Measurements from ENCODE around the gene EML1.

EML1 gene

DNA sequence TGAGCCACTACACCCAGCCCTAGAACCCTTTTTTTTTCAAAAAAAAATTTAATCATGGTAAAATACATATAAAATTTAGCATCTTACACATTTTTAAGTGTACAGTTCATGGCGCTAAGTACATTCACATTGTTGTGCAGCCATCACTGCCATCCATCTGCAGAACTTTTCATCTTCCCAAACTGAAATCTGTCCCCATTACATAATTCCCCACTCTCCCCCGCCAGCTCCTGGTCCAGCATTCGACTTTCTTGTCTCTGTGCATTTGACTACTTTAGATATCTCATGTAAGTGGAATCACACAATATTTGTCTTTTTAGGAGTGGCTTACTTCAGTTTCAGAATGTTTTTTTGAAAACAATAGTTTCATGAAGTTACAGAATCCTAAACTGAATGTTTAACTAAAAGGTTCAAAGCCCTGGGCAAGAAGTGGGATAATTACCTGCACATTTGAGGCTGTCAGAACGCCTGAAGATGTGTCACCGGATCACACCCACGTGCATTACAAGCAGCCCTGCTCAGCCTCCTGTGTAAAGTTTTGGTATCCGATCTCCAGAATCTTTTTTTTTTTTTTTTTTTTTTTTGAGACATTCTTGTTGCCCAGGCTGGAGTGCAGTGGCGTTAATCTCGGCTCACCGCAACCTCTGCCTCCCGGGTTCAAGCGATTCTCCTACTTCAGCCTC, 12.7 kb downstream of the EML1 start:
- no peak for DNase-seq

DNA sequence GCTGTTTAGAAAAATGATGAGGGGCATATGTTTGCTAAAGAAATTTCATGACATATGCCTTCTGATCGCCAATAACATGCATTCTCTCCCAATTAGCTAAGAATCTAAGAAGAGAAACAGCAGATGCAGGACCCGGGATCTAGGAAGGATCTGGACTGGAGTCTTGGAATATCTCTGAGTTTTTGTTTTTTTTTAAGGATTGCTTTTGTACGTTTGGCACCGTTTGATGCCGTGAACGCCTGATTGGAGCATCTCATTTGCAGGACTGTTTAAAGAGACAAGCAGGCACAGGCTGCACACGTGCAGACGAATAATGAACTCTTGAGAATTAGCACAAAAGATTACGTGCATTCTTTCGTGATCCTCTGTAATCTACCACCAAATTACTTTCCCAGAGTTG, 13.6 kb downstream of the EML1 start:
- no peak for DNase-seq

DNA sequence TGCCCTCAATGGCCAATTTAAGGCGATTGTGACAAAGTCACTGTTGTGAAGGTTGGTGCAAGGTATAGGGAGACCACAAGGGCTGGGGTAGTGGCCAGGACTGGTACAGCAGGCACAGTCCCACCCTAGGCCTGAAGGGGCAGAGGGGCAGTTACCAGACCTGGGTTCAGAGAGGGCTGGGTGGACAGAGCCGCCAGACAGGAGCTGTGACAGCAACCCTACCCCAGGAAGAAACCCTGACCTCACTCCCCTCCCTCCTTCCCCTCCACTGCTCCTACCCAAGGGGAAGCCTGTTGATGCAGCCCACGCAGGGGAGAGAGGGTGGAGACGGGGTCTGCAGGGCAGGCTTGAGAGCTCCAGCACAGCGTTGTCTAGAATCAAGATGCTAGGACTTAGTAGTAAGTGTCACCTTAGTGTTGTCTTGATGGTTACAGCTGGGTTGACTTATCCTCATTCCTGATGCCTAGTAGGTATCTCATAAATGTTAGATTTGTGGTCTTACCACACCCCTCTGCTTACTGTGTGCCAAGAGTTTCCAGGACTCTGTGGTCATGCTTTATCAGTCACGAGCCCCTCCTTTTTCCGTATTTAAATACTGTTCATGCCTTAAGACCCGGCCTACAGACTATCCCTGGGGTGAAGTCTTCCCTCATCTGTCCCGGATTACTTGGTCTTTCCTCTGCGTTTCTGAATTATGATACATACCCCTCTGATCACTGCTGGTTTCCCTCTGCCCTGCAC, 14.4 kb downstream of the EML1 start:
- DNase-seq: no peak

DNA sequence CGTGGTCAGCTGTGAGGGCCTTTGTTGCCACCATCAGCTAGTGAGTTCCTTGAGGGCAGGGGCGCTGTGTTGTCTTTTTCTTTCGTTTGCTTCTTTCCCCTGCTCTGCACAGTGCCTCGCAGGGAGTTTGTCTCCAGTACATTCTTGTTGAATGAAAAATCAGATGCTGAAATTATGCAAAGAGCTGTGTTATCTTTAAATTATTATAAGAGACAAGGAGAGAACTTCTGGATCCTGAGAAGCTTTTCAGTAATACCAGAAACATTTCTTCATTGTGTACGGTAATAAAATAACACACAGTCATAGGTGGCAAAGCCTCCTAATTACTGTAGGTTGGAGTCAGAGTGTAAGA, 14.9 kb downstream of the EML1 start:
- DNase-seq: no peak

DNA sequence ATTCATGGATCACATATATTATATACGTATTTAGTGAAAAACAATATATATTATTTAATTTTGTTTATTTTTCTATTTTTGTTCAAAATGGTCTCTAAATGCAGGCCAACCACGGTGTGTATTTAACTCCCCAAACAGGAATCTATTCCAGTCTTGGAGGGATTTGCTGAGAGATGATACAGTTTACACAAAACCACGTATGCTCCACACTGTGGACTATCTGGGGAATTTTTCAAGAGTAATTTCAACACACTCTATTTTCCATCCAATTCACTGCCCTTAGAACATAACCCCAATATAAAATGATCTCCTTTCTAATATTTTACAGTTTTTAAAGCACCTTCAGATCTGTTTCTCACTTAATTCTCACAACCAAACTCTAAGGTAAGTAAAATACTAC, 15.3 kb downstream of the EML1 start:
- no peak for DNase-seq

DNA sequence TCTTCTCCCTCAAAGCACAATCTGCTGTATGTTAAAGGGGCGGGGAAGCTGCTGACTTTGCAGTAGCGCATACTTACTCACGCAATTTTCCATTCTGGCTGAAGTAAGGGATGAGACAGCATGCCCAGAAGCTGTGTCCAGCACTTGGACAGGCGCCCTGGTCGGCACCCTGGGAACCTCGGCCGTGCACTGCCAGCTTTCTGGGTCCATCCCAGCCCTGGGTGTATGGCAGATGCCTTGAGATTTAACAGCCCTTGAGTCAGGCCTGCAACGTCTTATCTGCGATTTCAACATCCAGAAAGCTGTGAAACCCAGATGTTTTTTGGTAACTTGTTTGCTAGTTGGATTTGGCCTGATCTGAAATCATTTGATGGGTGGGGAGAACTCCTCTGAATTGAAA, 16.1 kb downstream of the EML1 start:
- DNase-seq: no peak

DNA sequence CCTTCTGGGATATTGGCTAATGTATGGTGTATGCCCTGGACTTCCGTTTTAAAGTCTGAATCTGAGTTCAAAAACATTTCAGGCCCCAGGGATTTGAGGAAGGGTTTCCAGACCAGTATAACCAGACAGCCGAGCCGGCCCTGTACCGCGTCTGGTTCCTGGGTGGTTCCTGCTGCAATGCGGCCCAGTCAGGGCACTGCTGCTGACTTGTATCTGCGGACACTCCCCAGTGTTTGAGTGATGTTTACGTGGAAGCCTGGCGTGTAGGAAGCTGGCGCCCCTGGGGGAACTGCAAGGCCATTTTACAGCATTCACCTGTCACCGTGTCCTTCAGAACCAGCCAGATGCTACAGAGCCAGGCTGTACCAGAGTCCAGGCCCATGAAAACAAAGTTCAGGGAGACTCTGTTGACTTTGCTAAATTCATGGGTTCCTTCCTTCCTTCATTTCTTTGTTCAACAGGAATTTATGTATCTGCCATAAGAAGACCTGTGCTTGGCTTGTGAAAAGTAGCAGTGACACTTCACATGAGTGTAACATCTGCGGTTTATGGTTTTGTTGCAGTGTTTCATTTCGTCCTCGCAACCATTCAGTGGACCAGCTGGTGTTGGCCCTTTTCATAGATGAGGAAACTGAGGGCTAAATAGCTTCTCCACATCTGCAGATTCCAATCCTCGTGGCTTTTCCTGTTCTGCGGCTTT, 16.8 kb downstream of the EML1 start:
- DNase-seq: no peak

DNA sequence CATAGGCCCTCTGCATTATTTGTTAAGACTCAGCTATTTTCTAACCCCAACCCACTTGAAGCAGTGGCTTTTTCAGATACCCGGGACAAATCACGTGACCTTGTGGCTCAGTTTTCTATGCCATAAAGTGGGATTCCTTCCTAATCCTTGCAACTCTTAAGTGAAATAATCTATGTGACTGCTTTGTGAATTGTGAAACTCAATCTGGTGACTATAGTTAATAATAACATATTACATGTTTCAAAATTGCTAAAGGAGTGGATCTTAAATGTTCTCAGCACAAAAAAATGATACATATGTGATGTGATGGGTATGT, 17.3 kb downstream of the EML1 start:
- no peak for DNase-seq

DNA sequence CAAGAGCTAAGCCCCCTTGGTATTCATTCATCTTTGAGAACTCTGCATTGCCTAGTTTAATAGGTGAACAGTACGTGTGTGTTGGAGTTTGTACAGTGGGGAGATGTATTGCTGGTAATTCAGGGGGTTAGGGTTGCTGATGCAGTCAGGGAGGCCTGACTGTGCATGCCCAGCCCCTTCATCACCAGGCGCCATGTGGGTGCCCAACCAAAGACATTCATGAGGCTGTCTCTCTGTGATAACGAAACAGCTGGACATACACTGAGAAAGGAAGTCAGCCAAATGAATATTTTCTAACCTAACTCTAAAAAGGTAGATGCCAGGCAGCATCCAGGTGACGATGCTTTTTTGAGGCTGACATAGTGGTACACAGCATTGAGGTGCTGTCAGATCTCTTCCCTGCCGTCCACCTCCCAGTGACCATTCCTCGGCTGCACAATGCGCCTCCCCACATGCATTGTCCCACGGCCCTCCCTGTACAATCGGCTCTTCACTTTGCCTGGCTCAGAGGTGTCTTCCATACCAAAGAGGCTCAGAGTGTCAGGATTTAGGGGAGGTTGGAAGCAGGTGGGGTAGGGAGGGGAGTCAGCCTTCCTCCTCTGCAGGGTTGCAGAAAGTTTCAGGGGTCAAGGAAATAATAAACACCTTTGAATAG, 19.0 kb downstream of the EML1 start:
- DNase-seq: no peak

DNA sequence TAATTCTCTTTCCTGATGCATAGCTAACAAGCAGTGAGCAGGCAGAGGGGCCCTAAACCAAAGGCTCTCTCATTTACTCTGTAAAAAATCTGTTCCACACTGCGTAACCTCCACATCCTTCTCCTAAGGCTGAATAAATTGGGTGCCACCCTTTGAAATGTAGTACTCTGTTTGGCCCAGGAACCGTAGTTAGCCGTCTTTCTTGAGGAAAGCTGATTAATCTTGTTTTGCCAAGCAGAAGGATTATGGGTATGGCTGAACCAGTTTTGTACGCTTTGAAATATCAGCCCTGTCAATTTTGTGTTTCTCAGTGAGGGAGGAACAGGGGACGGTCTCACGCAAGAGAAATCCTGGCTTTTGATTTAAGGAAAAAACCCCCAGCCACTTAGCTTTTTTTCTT, 19.7 kb downstream of the EML1 start:
- DNase-seq: no peak

DNA sequence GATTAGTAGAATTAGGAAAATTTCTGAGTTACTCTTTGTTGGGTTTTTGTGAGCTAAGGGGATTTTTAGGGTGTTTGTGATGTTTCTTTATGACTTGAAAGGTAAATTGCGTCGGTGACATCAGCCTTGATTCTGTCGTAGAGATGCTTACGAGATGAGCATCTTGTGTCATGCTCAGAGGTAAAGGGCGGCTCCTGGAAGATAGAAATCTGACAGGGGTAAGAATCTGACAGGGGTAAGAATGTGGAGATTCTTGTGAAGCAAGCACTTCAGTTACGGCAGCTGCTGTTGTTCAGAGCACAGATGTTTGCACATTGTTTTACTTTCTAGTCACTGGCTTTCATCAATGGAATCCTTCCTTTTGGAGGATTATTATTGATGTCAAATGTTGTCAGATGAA, 22.5 kb downstream of the EML1 start:
- no peak for DNase-seq

DNA sequence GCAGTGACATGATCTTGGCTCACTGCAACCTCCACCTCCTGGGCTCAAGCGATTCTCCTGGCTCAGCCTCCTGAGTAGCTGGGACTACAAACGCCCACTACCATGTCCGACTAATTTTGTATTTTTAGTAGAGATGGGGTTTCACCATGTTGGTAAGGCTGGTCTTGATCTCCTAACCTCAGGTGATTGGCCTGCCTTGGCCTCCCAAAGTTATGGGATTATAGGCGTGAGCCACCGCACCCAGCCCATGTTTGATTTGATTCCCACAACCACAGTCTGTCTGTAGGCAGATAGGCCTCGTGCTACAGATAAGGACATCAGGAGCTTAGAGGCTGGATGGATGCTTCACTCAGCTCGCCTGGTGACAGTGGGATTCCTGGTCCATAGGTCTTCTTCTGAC, 23.0 kb downstream of the EML1 start:
- DNase-seq: no peak

DNA sequence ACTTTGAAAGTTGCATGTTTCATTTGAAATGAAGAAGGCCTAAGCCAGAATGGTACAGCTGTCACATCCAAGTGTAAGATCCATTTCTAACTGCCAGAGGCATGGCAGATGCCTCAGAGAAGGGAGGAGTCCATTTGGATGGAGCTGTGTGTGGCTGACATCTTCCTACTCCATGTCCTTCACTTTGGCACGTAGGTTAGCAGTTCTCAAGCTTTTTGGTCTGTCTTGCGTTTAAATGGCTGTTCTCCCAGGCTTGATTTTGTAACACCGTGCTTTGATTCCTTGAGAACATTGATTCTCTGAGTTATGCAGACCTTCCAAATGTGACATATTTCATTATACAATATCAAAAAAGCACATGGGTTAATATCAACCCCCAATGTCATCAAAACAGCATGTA, 23.4 kb downstream of the EML1 start:
- no peak for DNase-seq

DNA sequence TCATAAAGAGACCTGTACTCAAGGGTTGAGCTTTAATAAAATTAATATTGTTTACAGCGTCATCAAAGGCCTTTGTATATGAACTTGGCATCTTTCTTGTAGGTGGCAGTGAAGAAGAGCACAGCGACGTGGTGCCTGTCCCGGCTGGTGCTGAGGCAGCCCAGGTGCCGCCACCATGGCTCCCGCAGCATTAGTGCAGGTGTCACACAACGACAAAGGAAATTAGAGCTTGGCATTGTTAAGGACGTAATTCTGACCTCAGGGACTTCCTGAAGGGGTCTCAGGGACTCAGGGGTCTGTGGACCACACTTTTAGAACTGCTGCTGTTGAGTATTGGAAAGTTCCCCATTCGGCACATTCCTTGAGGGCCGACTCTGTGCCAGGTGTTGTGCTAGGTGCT, 24.1 kb downstream of the EML1 start:
- DNase-seq: no peak

DNA sequence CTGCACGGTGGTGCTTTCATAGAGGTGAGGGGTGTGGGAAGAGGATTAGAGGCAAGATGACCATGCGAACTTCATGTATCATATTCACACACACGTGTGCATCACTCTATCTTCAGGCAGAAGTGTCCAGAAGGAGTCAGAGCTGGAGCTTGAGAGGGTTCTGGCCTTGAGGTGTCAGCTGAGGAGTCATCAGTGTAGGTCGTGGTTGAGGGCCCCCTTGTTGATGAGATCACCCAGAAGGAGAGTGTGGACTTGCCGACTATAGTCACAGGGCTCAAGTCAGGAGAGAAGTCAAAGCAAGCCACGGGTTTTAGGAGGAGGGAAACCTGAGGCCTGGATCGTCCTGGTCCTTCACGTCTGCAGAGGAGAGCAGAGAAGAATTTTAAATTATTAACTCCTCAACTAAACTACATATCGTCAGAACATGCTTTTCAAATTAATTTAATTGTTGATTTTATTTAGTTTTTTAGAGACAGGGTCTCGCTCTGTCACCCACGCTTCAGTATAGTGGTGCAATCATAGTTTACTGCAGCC, 25.4 kb downstream of the EML1 start:
- DNase-seq: no peak

DNA sequence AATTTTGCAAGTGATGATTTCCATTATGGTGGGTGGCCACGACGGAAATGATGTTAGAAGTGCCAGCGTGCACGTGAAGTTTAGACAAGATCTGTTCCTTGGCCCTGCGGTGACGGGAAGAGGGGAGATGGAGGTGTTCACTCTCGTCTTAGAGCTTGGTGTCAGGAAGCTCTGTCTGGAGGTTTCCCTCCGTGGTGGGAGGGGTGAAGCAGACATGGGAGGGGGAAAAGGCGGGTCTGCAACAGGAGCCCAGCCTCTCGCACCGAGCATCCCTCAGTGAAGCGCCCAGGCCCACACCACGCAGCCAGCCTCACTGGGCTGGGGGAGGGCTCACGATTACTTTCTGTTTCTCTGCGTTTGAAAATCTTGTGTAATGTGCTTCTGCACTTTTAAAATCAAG, 26.3 kb downstream of the EML1 start:
- DNase-seq: no peak

DNA sequence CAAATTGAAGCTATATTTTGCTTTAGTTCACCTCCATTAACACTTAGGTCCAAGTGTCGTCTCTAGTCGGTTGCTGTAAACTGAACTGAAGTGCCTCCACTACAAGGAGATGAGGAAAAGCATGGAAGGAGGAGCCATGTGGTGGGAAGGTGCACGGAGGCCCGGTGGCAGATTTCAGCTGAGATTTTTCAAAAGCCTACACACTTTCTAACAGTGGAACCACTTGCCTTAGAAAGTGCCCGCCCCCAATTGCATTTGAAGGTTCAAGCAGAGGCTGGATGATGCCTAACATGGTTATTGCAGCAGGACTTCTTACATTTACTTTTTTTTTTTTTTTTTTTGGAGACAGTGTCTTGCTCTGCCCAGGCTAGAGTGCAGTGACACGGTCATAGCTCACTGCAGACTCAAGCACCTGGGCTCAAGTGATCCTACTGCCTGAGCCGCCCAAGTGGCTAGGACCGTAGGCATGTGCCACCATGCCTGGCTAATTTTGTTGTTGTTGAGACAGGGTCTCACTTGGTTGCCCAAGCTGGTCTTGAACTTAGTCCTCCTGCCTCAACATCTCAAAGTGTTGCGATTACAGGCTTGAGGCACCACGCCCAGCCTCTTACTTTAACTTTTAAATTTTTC, 27.6 kb downstream of the EML1 start:
- DNase-seq: no peak

DNA sequence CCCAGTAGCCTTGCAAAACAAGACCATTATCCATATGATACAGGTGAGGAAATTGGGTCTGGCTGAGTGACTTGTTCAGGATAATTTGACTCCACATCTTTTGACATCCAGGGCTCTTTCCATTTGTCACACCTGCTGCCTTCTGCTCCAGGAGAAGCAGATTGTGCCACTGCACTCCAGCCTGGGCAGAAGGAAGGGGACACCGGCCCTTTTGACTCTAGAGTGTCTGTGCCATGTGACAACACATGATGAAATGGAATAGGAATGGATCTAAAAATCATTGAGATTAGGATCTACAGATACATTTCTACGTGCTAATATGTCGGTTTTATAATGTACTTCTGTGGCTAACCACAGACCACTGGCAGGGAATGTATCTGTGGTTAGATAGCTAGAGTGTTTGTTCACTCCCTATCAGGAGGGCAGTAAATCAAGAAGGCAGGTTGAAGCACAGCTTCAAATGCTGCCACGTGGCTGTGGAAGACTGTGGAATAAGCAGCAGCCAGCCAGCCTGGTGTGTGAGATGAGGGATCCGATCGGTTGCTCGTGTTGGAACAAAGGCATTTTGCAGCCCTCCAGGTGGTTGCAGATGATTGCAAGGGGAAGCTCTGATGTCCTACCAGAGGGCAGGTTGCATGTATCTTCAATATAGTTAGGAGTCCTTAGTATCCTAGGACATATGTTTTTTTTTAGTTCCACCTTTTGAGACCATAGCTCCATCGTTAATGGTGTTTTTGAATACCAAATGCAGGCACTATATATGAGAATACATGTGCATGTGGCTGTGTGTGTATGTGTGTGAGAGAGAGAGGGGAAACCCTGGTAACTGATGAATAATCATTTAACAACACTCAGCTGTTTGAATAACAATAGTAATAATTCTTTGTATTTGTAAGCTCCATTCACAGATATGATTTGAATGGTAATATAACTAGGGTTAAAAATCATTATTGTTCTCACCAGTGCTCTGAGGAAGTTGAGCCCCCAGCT, 28.6 kb downstream of the EML1 start:
- no peak for DNase-seq

DNA sequence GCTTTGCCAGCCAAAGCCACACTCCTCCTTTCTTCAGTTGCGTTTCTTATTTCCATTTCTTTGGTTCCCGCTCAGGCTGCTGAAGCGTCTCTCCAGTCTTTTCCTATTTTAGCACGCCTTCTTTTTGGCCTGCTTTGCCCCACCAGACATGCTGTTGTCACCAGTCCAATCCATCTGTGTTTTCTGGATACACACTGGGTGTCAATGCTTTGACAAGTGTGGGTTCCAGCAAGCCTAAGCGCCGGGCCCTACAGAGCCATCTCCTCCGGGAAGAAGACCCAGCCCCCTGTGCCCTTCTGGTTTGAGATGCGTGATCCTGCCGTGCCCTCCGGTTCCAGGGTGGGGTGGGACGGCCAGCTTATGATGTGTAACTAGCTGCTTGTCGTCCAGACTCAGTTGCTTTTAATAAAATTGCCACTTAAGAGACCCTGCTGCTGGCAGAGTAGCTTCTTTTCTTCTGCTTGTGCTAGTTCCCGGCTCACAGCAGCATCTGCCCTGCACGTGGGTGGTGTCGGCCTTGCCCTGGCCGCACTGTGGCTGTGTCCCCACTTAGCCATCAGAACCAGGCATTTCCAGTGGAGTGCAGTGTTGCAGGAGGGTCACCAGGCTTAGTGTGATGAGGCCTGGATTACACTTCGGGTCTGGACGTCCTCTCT, 29.7 kb downstream of the EML1 start:
- no peak for DNase-seq

DNA sequence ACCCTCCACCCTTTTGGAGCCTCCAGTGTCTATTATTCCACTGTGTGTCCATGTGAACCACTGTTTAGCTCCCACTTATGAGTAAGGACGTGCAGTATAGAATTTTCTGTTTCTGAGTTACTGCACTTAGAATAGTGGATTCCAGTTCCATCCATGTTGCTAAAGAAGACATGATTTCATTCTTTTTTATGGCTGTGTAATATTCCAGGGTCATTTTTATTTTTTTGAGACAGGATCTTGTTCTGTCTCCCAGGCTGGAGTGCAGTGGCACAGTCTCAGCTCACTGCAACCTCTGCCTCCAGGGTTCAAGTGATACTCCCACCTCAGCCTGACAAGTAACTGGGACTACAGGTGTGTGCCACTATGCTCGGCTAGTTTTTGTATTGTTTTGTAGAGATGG, 31.6 kb downstream of the EML1 start:
- no peak for DNase-seq

DNA sequence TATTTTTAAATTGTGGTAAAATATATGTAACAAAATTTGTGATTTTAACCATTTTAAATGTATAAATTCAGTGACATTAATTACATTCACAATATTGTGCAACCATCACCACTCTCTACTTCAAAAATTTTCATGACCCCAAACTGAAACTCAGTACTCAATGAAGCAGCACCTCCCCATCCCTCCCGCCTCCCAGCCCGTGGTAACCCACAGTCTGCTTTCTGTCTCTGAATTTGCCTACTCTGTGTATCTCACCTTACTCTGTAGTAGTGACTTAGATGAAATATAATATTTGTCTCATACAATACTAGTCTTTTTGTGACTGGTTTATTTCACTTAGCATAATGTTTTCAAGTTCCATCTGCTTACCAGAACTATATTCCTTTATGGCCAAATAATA, 36.2 kb downstream of the EML1 start:
- DNase-seq: no peak
